Stomach (tissue), 9 donors: ENCODE measurements around the gene AIF1. TPM values are rescaled to one million over a fixed set of nuclear protein-coding genes. Genes with fewer than 3 reads are reported as not detected.

Experiments
- DNase-seq, 2 donors: peaks; one replicate each; pipeline versions ENCODE4 v3.0.0 to v3.0.0-alpha.2; 2013 to 2019
- H3K27ac ChIP-seq, 5 donors: fragments of 200-600 bp in 4 of 5; sonication (generic) in 4 of 5; one replicate each; pipeline ENCODE4 v1.5.1; 2013 to 2019; ENCODE audit warnings: mild to moderate bottlenecking in 1 of 5, moderate library complexity in 1 of 5
- H3K27me3 ChIP-seq, 3 donors: fragments of 200-600 bp; sonication (generic); one replicate each; pipeline ENCODE4 v1.5.1; 2017 to 2019; ENCODE audit warnings: mixed run types in 1 of 3
- H3K36me3 ChIP-seq, 4 donors: fragments of 200-600 bp; sonication (generic); 1 replicate in 3 of 4; 2 replicates in 1 of 4; pipeline ENCODE4 v1.5.1; 2016 to 2019
- H3K4me1 ChIP-seq, 4 donors: fragments of 200-600 bp; sonication (generic); one replicate each; pipeline ENCODE4 v1.5.1; 2016 to 2019
- H3K4me3 ChIP-seq, 4 donors: fragments of 200-600 bp; sonication (generic) in 3 of 4; one replicate each; pipeline ENCODE4 v1.5.1; 2016 to 2019; ENCODE audit warnings: mild to moderate bottlenecking in 1 of 4
- H3K9me3 ChIP-seq, 4 donors: fragments of 200-600 bp; sonication (generic); one replicate each; pipeline ENCODE4 v1.5.1; 2016 to 2019
- EP300 ChIP-seq: sonication (generic); formaldehyde crosslinking; IDR thresholded peaks from one replicate; pipeline ENCODE4 v1.6.1; 2017; ENCODE audit warnings: antibody characterized with exemption
- POLR2A ChIP-seq, 4 donors: fragments of 450-650 bp; IDR thresholded peaks; one replicate each; pipeline ENCODE4 v1.6.1; 2016; ENCODE audit warnings: antibody characterized with exemption in 4 of 4, control low read depth in 2 of 4, mild to moderate bottlenecking in 1 of 4, moderate library complexity in 1 of 4
- POLR2AphosphoS5 ChIP-seq, 3 donors: sonication (generic); formaldehyde crosslinking; IDR thresholded peaks; one replicate each; pipeline ENCODE4 v1.6.1; 2016; ENCODE audit warnings: antibody characterized with exemption in 3 of 3
- WGBS, 5 donors: extraction: QIAGEN DNeasy Blood & Tissue Kit in 3 of 5; methylation state at CpG; one replicate each; pipeline versions ENCODE4 v1.1.5 to v1.1.7; 2013 to 2018; 5-methylcytosine and 5-hydroxymethylcytosine counted together
- intact Hi-C: fragments of 100-400 bp; cut with DNase I; formaldehyde crosslinking; loops from one replicate; pipeline ENCODE4 v1.15.1; 2023; ENCODE audit warnings: low total_unique reads
- polyA plus RNA-seq, 3 donors: library from polyadenylated mRNA; stranded (reverse); fragments of 200-250 nt; gene quantifications; one replicate each; pipeline ENCODE4 v1.2.3, GENCODE V29; 2013
- total RNA-seq, 5 donors: library from RNA; depleted of rRNA; stranded (reverse); fragments of >200 nt; gene quantifications; one replicate each; pipeline versions ENCODE4 v1.1.0 to v1.2.3, GENCODE V29; 2014 to 2016
- TF ChIP-seq, protein P1 (sequence below), 7 experiments: fragments of 450-650 bp in 4 of 7; fragments of 200-600 bp in 3 of 7; sonication (generic) in 3 of 7; IDR thresholded peaks; one replicate each; pipeline ENCODE4 v1.5.1; 2016 to 2019; ENCODE audit warnings: antibody characterized with exemption in 7 of 7, control low read depth in 2 of 7, mild to moderate bottlenecking in 1 of 7
- donor health status: healthy with polysubstance abuse.
- donor health status: Bipolar disorder and iron deficiency.
- donor health status: healthy.

Gene AIF1
- total and polyA plus RNA-seq, 8 donors: 3.2 to 74.2 (median 28.2) TPM; not detected in 1

- Histone ChIP-seq H3K4me1 (peaks cover 9 to 49% (median 19%) of the 10 kb centered on the region in 4 donors), H3K4me3 (peak overlapping the region in 3 of 4 donors; percentile 65 to 76 (median 74)), H3K27ac (peak overlapping the region in 3 of 5 donors; percentile 86 to 89 (median 89)), H3K36me3 (no peaks in the 10 kb centered on the region), H3K27me3 (no peaks in the 10 kb centered on the region), H3K9me3 (no peaks in the 10 kb centered on the region)
- no peak for TF ChIP-seq EP300
- no peak for TF ChIP-seq POLR2AphosphoS5 (IDR thresholded peaks at IDR 0.05)
- TF ChIP-seq POLR2A (IDR thresholded peaks at IDR 0.05): no peak
- TF ChIP-seq, protein P1, sequence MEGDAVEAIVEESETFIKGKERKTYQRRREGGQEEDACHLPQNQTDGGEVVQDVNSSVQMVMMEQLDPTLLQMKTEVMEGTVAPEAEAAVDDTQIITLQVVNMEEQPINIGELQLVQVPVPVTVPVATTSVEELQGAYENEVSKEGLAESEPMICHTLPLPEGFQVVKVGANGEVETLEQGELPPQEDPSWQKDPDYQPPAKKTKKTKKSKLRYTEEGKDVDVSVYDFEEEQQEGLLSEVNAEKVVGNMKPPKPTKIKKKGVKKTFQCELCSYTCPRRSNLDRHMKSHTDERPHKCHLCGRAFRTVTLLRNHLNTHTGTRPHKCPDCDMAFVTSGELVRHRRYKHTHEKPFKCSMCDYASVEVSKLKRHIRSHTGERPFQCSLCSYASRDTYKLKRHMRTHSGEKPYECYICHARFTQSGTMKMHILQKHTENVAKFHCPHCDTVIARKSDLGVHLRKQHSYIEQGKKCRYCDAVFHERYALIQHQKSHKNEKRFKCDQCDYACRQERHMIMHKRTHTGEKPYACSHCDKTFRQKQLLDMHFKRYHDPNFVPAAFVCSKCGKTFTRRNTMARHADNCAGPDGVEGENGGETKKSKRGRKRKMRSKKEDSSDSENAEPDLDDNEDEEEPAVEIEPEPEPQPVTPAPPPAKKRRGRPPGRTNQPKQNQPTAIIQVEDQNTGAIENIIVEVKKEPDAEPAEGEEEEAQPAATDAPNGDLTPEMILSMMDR (IDR thresholded peaks at IDR 0.05): no peak
- DNase-seq: no peak
- intact Hi-C loops: no loop called here
- WGBS, 5 donors: 87 to 93% (median 91%) methylated on average over 8 of the region's 8 CpGs
Observed at GRCh38 chr6:31579546-31580437, 35.2 kb upstream of the AIF1 start.

- Histone ChIP-seq H3K27ac (peak overlapping the region; percentile 25 to 89 (median 86)), H3K27me3 (no peaks in the 10 kb centered on the region), H3K36me3 (no peaks in the 10 kb centered on the region), H3K9me3 (no peaks in the 10 kb centered on the region), H3K4me1 (peaks cover 9 to 50% (median 19%) of the 10 kb centered on the region in 4 donors), H3K4me3 (peak overlapping the region; percentile 65 to 76 (median 72))
- intact Hi-C loops: no loop called here
- 35 to 45% (median 42%) methylated on average over 11 of the region's 11 CpGs for WGBS, 5 donors
- TF ChIP-seq, protein P1 (IDR thresholded peaks at IDR 0.05): no peak
- no peak for TF ChIP-seq EP300
- no peak for TF ChIP-seq POLR2A (IDR thresholded peaks at IDR 0.05)
- TF ChIP-seq POLR2AphosphoS5 (IDR thresholded peaks at IDR 0.05): no peak
- DNase-seq: no peak
Observed at GRCh38 chr6:31580438-31580740, 34.6 kb upstream of the AIF1 start.

GRCh38 chr6:31580807-31581433 is 34.1 kb upstream of the AIF1 start:
- 0 to 2% (median 1%) methylated on average over 42 to 62 of the region's 62 CpGs for WGBS, 5 donors
- H3K4me3 ChIP-seq: peak overlapping the region; percentile 65 to 76 (median 72)
- H3K9me3 ChIP-seq: no peaks in the 10 kb centered on the region
- peak overlapping the region; percentile 60 to 89 (median 86) for H3K27ac ChIP-seq
- H3K4me1 ChIP-seq: peaks cover 9 to 54% (median 21%) of the 10 kb centered on the region in 4 donors
- intact Hi-C loops: no loop called here
- no peak for TF ChIP-seq POLR2A (IDR thresholded peaks at IDR 0.05)
- TF ChIP-seq EP300: no peak
- peak; percentile 42 to 48 (median 45) for TF ChIP-seq POLR2AphosphoS5 (IDR thresholded peaks at IDR 0.05)
- TF ChIP-seq, protein P1 (IDR thresholded peaks at IDR 0.05): peak in 6 of 7 experiments; percentile 53 to 99 (median 92)
- H3K27me3 ChIP-seq: no peaks in the 10 kb centered on the region
- no peaks in the 10 kb centered on the region for H3K36me3 ChIP-seq
- peak; percentile 89 to 95 for DNase-seq

DNA sequence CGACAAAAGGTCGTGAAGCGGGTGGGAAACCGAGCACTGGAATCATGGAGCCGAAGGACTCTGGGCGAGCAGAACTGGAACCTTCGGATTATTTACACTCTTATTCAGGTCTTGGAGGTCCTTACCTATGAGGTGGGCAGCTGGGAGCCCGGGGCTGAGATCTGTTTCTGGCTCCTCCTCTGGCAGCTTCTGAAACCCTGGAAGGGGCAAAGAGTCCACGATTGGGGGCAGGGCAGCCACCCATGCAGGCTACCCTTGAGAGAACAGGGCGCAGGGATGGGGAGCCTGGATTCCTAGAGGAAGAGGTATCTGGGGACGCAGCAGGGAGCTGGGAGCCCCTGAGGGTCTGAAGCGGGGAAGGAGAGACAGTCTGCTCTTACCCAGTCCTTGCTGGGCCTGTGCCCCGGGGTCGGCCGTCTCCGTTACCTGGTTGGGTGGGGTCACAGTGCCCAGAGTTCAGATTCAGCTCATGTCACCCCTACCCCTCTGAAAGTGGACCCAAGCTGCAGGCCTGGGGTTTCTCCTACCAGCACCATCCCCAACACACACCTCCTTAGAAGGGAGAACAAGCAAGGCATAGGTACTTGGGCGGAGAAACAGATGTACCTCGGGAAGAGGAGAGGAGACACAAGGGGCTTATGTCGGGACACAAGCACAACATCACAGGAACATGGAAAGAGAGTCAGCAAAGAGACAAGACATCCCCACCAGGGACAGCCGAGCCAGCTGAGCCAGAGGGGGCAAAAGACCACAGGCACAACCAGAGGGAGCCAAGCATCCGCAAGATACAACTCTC is 33.4 kb upstream of the AIF1 start:
- TF ChIP-seq POLR2A (IDR thresholded peaks at IDR 0.05): no peak
- intact Hi-C loops: no loop called here
- Histone ChIP-seq H3K27me3 (peaks cover 0 to 1% (median 0%) of the 10 kb centered on the region in 3 donors), H3K4me3 (peak overlapping the region; percentile 65 to 76 (median 72)), H3K9me3 (no peaks in the 10 kb centered on the region), H3K27ac (peak overlapping the region; percentile 60 to 89 (median 86)), H3K4me1 (peaks cover 9 to 58% (median 23%) of the 10 kb centered on the region in 4 donors), H3K36me3 (no peaks in the 10 kb centered on the region)
- WGBS, 5 donors: 21 to 28% (median 24%) methylated on average over 19 to 21 of the region's 21 CpGs
- peak in 1 of 2 donors; percentile 38 for DNase-seq
